ENCODE data around the gene OR8G1.
"Not testable (repeated sequence)": the region's sequence is repeated elsewhere in the genome, so short reads cannot be mapped to it uniquely, and the experiment has no call there.

OR8G1 gene

DNA sequence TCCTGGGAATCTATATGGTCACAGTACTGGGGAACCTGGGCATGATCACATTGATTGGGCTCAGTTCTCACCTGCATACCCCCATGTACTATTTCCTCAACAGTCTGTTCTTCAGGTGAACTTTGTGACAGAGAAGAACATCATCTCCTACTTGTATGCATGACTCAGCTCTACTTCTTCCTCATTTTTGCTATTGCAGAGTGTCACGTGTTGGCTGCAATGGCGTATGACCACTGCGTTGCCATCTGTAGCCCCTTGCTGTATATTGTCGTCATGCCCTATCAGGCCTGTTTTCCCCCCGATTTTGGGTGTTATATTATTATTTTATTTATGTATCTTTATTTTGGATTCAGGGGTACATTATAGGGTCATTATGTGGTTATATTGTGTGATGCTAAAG is 2.4 kb upstream of the OR8G1 start:
- no peak for DNase-seq (ENCODE audit: low read depth in 3 of 3)

- not testable (repeated sequence) for DNase-seq (ENCODE audit: low read depth in 3 of 3)
Measured at GRCh38 chr11:124249869-124250268, 9.0 kb downstream of the OR8G1 start.

- DNase-seq (ENCODE audit: low read depth in 3 of 3), result no peak
Measured at GRCh38 chr11:124256076-124256475, 15.2 kb downstream of the OR8G1 start, which contains the start of gene OR8G5. TSS of gene OR8G5 (plus strand) at chr11:124256376. CDS start at chr11:124264932, 8,556 bp downstream.

GRCh38 chr11:124265041-124265440 is 24.1 kb downstream of the OR8G1 start:
- not testable (repeated sequence) for DNase-seq (ENCODE audit: low read depth in 3 of 3)

DNA sequence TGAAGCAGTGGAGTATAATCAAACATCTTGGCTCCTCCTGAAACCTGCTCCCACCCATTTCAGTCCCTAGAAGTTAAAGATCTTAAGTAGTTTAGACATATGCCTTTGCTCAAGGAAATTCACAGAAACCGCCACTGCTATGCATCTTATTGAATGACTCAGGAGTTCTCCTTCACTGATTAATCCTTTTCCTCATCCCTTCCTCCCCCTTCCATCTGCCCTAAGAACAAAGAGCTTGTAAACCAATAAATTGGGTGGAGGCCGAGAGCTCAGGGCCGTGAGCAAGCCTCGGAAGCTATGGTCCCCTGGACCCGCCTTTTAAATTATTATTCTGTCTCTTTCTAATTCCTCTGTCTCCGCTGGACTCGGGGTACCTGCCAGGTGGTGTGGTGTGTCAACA is 30.0 kb downstream of the OR8G1 start:
- DNase-seq (ENCODE audit: low read depth in 3 of 3), result not testable (repeated sequence)

- DNase-seq (ENCODE audit: low read depth in 3 of 3), result no peak
Measured at GRCh38 chr11:124274000-124274399, 33.1 kb downstream of the OR8G1 start.

DNA sequence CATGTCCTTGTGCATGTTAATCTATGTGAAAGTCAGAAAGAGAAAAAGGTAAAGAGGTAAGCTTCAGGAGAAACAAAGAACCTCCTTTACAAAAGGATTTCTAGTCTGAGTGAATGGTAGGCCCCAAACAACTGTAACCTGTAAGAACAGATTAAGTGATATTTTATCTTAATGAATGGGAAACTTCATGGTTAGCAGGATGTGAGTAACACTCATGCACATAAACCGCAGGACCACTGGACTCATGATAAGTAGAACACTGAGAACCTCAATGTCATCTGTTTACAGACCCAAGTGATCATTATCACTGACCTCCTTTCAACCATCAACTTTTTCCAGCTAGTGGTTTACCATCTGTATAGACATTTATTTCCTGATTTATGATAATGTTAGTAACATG is 35.2 kb downstream of the OR8G1 start:
- no peak for DNase-seq (ENCODE audit: low read depth in 3 of 3)

DNA sequence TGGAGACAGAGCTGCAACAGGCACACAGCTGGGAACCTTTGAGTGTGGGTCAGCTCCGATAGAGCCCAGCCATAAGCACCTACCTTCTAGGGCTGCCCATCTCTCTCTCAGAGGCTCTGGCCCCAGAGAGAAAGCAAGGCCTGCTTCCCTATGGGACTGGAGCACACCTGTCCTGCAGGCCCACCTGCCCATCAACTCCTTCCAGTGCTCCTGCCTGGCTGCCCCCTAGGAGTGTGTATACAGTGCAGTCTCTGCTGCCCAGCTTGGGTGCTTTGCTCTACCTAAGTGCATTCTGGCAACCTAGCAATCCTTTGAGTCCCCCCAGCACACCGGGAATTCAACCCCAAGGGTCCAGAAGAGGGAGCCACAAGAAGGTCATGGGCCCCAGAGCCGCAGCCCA is 36.3 kb downstream of the OR8G1 start:
- no peak for DNase-seq (ENCODE audit: low read depth in 3 of 3)

DNA sequence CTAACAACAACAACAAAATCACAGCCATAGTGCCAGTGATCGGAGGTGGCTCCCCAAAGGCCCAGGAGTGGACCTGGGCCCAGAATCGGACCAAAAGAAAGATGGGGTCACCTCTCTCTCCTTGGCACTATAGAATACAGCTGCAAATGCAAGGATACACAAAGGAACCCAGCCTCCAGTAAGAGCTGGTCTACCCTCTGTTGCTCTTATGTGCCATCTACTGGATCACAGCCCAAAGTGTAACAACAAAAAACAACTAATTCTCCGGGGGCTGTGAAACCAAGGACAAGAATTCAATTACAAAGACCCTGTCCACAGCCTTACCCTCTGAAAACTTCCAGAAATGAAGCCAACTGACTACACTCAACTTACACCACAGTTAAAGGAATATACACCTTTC is 36.9 kb downstream of the OR8G1 start:
- no peak for DNase-seq (ENCODE audit: low read depth in 3 of 3)

- DNase-seq (ENCODE audit: low read depth in 3 of 3), result no peak
Measured at GRCh38 chr11:124278261-124278660, 37.4 kb downstream of the OR8G1 start.

- no peak for DNase-seq (ENCODE audit: low read depth in 3 of 3)
Measured at GRCh38 chr11:124285610-124286344, 44.9 kb downstream of the OR8G1 start.

GRCh38 chr11:124294687-124295086 is 53.8 kb downstream of the OR8G1 start:
- DNase-seq (ENCODE audit: low read depth in 3 of 3), result no peak

GRCh38 chr11:124296016-124296415 is 55.1 kb downstream of the OR8G1 start:
- no peak for DNase-seq (ENCODE audit: low read depth in 3 of 3)

GRCh38 chr11:124297921-124298320 is 57.0 kb downstream of the OR8G1 start:
- no peak for DNase-seq (ENCODE audit: low read depth in 3 of 3)

DNA sequence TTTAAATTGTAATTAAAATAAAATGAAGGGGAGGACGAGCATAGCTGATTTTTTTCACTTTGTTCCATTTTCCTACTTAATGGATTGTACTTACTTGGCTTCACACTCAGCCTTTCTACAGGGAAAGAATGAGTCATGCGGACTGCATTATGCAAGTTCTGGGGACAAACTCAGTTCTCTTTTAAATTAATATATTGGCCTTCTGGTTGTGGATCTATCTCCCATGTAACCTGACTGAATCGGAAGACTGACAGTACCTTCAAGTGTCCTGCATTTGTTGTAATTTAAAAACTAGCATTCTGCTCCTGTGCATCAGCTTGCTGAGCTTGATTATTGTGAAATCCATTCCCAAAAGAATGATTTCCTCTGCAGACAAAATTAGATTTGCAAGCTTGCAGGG is 60.7 kb downstream of the OR8G1 start:
- no peak for DNase-seq (ENCODE audit: low read depth in 3 of 3)

- no peak for DNase-seq (ENCODE audit: low read depth in 3 of 3)
Measured at GRCh38 chr11:124302347-124303125, 61.6 kb downstream of the OR8G1 start.
